GM23248 (cell line): Measurements from ENCODE around the gene NSD1.

Experiments used
- EZH2 ChIP-seq: fragments of 200-600 bp; sonication (generic); IDR thresholded peaks from 2 replicates; pipeline ENCODE4 v1.6.1; 2018; ENCODE audit warnings: antibody characterized with exemption, mild to moderate bottlenecking; ENCODE audit not compliant: insufficient read depth, poor library complexity, severe bottlenecking
- EZH2phosphoT487 ChIP-seq: fragments of 200-600 bp; sonication (generic); IDR thresholded peaks from 2 replicates; pipeline ENCODE4 v1.6.1; 2018; ENCODE audit warnings: antibody characterized with exemption, moderate library complexity, mild to moderate bottlenecking, low read depth; ENCODE audit not compliant: insufficient read depth

GRCh38 chr5:177249761-177250537 lies 116.4 kb downstream of the NSD1 start:
- TF ChIP-seq EZH2 (no peak), EZH2phosphoT487 (no peak)
